ENCODE measurements around the gene E4F1. TPM values are rescaled to one million over a fixed set of nuclear protein-coding genes. Genes with fewer than 3 reads are reported as not detected.
A peak's percentile ranks its signal among the peaks of the same experiment; 100 is the strongest.

E4F1 gene
- total and polyA plus RNA-seq, 2 of the 13 experiments (the other 11 are each of a cell fraction or from before 2014, with no cell fraction given): 13.8 to 19.5 TPM

GRCh38 chr16:2187212-2187611 is 36.2 kb upstream of the E4F1 start:
- 76% methylated on average over 9 of the region's 17 CpGs for WGBS (ENCODE audit: low lambda C conversion rate)
- H3K4me2 ChIP-seq (ENCODE audit: low read depth, low read length): no peak overlapping the region

More at GRCh38 chr16:2187212-2187611, 36.2 kb upstream of the E4F1 start:
- Histone ChIP-seq H3K27me3 (ENCODE audit: control insufficient read depth in 1 of 2, insufficient read depth in 2 of 2, low read length in 2 of 2) (no peaks in the 10 kb centered on the region), H3K9ac (ENCODE audit: insufficient read depth, low read depth, low read length) (no peak overlapping the region), H3K4me3 (replicated peaks in 1 of 3; ENCODE audit: insufficient read depth in 1 of 3, low read depth in 2 of 3, low read length in 3 of 3) (no peak overlapping the region), H3K27ac (ENCODE audit: extremely low read length, insufficient read depth, low read length) (no peak overlapping the region), H3K79me2 (ENCODE audit: insufficient read depth, low read length) (no peaks in the 10 kb centered on the region), H3K9me3 (ENCODE audit: low read length) (no peaks in the 10 kb centered on the region), H4K20me1 (ENCODE audit: insufficient read depth, low read length) (no peaks in the 10 kb centered on the region), H3K4me1 (ENCODE audit: insufficient read depth, low read length) (peaks cover 37% of the 10 kb centered on the region), H2AFZ (ENCODE audit: low read length) (no peak overlapping the region), H3K36me3 (replicated peaks in 1 of 2; ENCODE audit: control insufficient read depth in 1 of 2, insufficient read depth in 2 of 2, low read length in 2 of 2) (no peaks in the 10 kb centered on the region)
- POLR2A ChIA-PET: interaction anchor here (1.1 to 1.5 kb wide), 2 partner anchors 32 to 47 kb away, joined by 3 to 9 read pairs; partner anchors contain the start of gene TRAF7
- BruUV-seq (replicated peaks): no TSS peak
- DNase-seq (ENCODE audit: low spot score) (no peak), ATAC-seq (no peak), FAIRE-seq (no peak)
- TF ChIP-seq ZBTB39 (CRISPR knock-in tag; IDR thresholded peaks at IDR 0.05): no peak
- TF ChIP-seq ZBTB33 (CRISPR knock-in tag; IDR thresholded peaks at IDR 0.05): peak; percentile 65; the same call in 1 of the 2 replicates
- CTCF ChIA-PET (ENCODE audit: low intra/inter-chr PET ratio, low total read pairs): no interaction called here
- intact Hi-C loops (cut with micrococcal nuclease; ENCODE audit: unreplicated experiment): no loop called here
- in situ Hi-C loops (cut with HindIII; ENCODE audit: extremely low pct_ligation_motif_present, low pct_unique_long_range_greater_than_20kb): no loop called here
